BLaER1 treated with 17β-estradiol and CSF1 and Interleukin-3, amounts not matched to agents 10 nM and 100 nM (cell line): Measurements from ENCODE around the gene TTR.
A peak's percentile ranks its signal among the peaks of the same experiment; 100 is the strongest.

Source experiments
- H3K27ac ChIP-seq, 11 experiments: shearing (Covaris generic); formaldehyde crosslinking; 2 replicates each; pipeline ENCODE4 v1.8.1; 2022
- H3K27me3 ChIP-seq, 11 experiments: shearing (Covaris generic); formaldehyde crosslinking; 2 replicates each; pipeline ENCODE4 v1.8.1; 2022
- H3K36me3 ChIP-seq, 11 experiments: shearing (Covaris generic); formaldehyde crosslinking; 2 replicates each; pipeline ENCODE4 v1.8.1; 2022
- H3K4me1 ChIP-seq, 10 experiments: shearing (Covaris generic); formaldehyde crosslinking; 2 replicates each; pipeline ENCODE4 v1.8.1; 2022
- H3K4me2 ChIP-seq, 11 experiments: shearing (Covaris generic); formaldehyde crosslinking; 2 replicates each; pipeline ENCODE4 v1.8.1; 2022
- H3K4me3 ChIP-seq, 10 experiments: shearing (Covaris generic); formaldehyde crosslinking; 2 replicates each; pipeline ENCODE4 v1.8.1; 2022
- H3K9ac ChIP-seq, 11 experiments: shearing (Covaris generic); formaldehyde crosslinking; 2 replicates each; pipeline ENCODE4 v1.8.1; 2022
- H3K9me3 ChIP-seq, 11 experiments: shearing (Covaris generic); formaldehyde crosslinking; replicated peaks in 1 of 11; 2 replicates each; pipeline ENCODE4 v1.8.1; 2022
- H4K20me1 ChIP-seq, 11 experiments: shearing (Covaris generic); formaldehyde crosslinking; 2 replicates each; pipeline ENCODE4 v1.8.1; 2022
- Cebpa-rat ChIP-seq, 11 experiments: shearing (Covaris generic); IDR thresholded peaks; 2 replicates each; pipeline ENCODE4 v1.8.1; 2022

TTR gene

GRCh38 chr18:31637445-31637844 lies 45.8 kb downstream of the TTR start:
- no peaks in the 10 kb centered on the region for H4K20me1 ChIP-seq
- H3K27me3 ChIP-seq: no peaks in the 10 kb centered on the region
- peaks cover 0 to 25% (median 7%) of the 10 kb centered on the region in 11 experiments; a peak in 12 of 22 replicates for H3K36me3 ChIP-seq
- peaks cover 8 to 25% (median 13%) of the 10 kb centered on the region in 11 experiments; a peak in 18 of 22 replicates for H3K9me3 ChIP-seq
- peaks cover 14 to 28% (median 23%) of the 10 kb centered on the region in 10 experiments for H3K4me1 ChIP-seq
- H3K27ac ChIP-seq: no peak overlapping the region
- no peak for TF ChIP-seq Cebpa-rat (IDR thresholded peaks at IDR 0.05)
- no peak overlapping the region for H3K9ac ChIP-seq
- H3K4me2 ChIP-seq: no peak overlapping the region
- no peak overlapping the region for H3K4me3 ChIP-seq

- Histone ChIP-seq H3K9me3 (peaks cover 0 to 6% (median 0%) of the 10 kb centered on the region in 11 experiments; a peak in 1 of 22 replicates), H4K20me1 (no peaks in the 10 kb centered on the region), H3K36me3 (peaks cover 0 to 9% (median 0%) of the 10 kb centered on the region in 11 experiments; a peak in 3 of 22 replicates), H3K4me3 (no peak overlapping the region), H3K9ac (no peak overlapping the region), H3K27me3 (no peaks in the 10 kb centered on the region), H3K4me2 (no peak overlapping the region), H3K27ac (no peak overlapping the region), H3K4me1 (peaks cover 11 to 23% (median 14%) of the 10 kb centered on the region in 10 experiments)
- no peak for TF ChIP-seq Cebpa-rat (IDR thresholded peaks at IDR 0.05)
These were observed 51.3 kb downstream of the TTR start for GRCh38 chr18:31643003-31643402.

DNA sequence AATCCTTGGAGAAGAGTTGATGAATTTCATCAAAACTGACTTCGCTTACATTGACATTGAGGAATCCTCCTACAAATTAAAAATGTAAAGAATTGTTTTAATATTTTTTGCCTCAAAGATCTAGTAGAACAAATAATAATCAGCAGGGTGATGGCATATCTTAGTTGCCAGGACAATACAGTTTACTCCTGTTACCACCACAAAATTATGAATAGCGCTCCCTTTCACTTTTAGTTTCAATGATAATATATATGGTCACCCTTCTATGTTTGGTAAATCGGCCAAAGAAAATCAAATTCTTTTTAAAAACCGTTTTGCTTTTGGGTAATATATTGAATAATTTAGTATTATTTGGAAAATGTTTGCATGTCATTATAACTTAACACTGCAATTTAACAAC lies 53.7 kb downstream of the TTR start:
- H3K27ac ChIP-seq: no peak overlapping the region
- H4K20me1 ChIP-seq: no peaks in the 10 kb centered on the region
- no peak overlapping the region for H3K9ac ChIP-seq
- no peak for TF ChIP-seq Cebpa-rat (IDR thresholded peaks at IDR 0.05)
- peaks cover 11 to 30% (median 17%) of the 10 kb centered on the region in 10 experiments for H3K4me1 ChIP-seq
- no peak overlapping the region for H3K4me3 ChIP-seq
- no peaks in the 10 kb centered on the region; a peak in 2 of 22 replicates for H3K36me3 ChIP-seq
- peak overlapping the region in 2 of 11 experiments; percentile 47 to 53; a peak in 5 of 22 replicates for H3K4me2 ChIP-seq
- H3K27me3 ChIP-seq: no peaks in the 10 kb centered on the region
- no peaks in the 10 kb centered on the region for H3K9me3 ChIP-seq

DNA sequence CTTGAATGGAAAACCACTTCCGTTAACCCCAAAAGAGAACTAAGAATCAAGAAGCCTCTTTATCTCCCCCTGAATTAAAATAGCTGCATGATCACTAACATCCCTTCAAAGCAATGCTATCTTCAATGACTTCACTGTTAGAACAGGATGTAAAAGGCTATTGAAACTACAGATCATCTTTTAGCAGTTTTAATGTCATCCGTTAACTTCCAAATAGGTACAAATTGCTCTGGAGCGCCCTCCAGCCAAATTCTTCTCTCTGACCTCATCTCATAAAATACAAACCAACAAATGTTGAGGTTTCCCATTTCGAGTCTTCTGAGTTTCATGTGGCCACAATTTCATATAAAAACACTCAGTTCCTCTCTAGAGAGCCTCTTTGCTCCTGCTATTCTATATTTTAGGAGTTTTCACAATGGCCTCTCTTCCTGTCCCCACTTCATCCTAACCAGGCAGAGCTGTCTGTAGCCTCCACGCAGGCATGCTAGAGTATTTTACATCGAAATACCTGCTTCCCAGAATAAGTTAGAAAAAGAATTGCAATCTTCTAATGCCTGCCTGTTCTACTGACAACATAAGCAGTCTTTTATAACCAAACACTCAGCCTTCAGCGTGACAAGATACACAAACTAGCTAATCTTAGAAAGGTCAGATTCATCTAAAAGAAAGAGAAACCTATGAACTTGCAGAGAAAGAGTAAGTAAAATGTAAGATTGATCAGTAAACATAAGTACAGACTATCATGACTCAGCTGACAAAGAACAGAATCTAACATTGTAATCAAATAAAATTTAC lies 54.9 kb downstream of the TTR start:
- peaks cover 13 to 38% (median 19%) of the 10 kb centered on the region in 10 experiments for H3K4me1 ChIP-seq
- H3K4me3 ChIP-seq: no peak overlapping the region
- TF ChIP-seq Cebpa-rat (IDR thresholded peaks at IDR 0.05): no peak
- no peaks in the 10 kb centered on the region for H4K20me1 ChIP-seq
- H3K9ac ChIP-seq: no peak overlapping the region
- no peaks in the 10 kb centered on the region; a peak in 2 of 22 replicates for H3K36me3 ChIP-seq
- peak overlapping the region; percentile 20 to 71 (median 55); a peak in 21 of 22 replicates for H3K4me2 ChIP-seq
- no peaks in the 10 kb centered on the region for H3K27me3 ChIP-seq
- no peaks in the 10 kb centered on the region for H3K9me3 ChIP-seq
- no peak overlapping the region for H3K27ac ChIP-seq

DNA sequence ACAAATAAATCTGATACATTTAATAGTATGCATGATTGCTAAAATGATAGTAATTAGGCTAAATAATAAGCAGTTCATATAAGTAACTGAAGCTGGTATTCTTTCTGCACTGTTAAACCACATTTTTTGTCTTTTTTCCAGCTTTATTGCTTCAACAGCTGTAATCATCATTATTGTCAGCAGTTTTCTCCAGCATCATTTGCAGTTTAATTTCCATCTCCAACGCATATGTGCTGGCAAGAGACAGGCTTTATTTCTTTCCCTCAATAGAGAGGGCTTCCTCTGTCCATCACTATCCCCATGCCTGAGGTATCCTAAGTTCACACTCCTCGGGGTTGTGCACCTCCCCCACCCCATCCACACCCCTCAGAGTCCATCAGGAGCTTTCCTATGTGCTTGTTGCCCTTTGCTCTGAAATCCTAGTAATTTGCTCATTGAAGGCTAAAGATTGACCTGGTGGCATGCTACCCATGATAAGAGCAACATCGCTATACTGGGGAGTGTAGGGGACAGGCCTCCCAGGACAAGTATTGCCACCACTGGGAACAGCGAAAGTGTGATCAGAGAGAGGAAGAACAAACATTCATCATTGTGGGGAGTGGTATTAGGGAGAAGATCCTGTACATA lies 55.6 kb downstream of the TTR start:
- TF ChIP-seq Cebpa-rat (IDR thresholded peaks at IDR 0.05): no peak
- Histone ChIP-seq H3K9ac (no peak overlapping the region), H4K20me1 (no peaks in the 10 kb centered on the region), H3K9me3 (no peaks in the 10 kb centered on the region), H3K4me3 (no peak overlapping the region), H3K27me3 (no peaks in the 10 kb centered on the region), H3K36me3 (no peaks in the 10 kb centered on the region; a peak in 2 of 22 replicates), H3K4me1 (peaks cover 16 to 45% (median 24%) of the 10 kb centered on the region in 10 experiments), H3K27ac (no peak overlapping the region), H3K4me2 (peak overlapping the region in 3 of 11 experiments; percentile 20 to 71 (median 53); a peak in 3 of 22 replicates)
